CD14-positive monocyte (primary cell): ENCODE results near the gene ITGB1. TPM values are rescaled to one million over a fixed set of nuclear protein-coding genes. Genes with fewer than 3 reads are reported as not detected.

ENCODE experiments used
- DNase-seq, 3 donors: peaks; one replicate each; pipeline ENCODE4 v3.0.0-alpha.2; 2011 to 2022
- H2AFZ ChIP-seq: 2 replicates; pipeline ENCODE4 v1.6.0; 2012; ENCODE audit warnings: mild to moderate bottlenecking, low read depth, low read length, inconsistent platforms; ENCODE audit not compliant: insufficient read depth, poor library complexity, severe bottlenecking
- H3K27ac ChIP-seq, 2 donors: 1 replicate in 1 of 2; 2 replicates in 1 of 2; pipeline ENCODE4 v1.5.1; 2012 to 2013; ENCODE audit warnings: low read length in 2 of 2, control low read depth in 1 of 2, inconsistent platforms in 1 of 2, low read depth in 1 of 2, mild to moderate bottlenecking in 1 of 2
- H3K27me3 ChIP-seq, 2 donors: one replicate each; pipeline versions ENCODE4 v1.6.0 to v1.6.1; 2011 to 2013; ENCODE audit warnings: low read length in 2 of 2; ENCODE audit not compliant: control insufficient read depth in 2 of 2, insufficient read depth in 2 of 2
- H3K36me3 ChIP-seq, 2 donors: replicated peaks in 1 of 2; 1 replicate in 1 of 2; 2 replicates in 1 of 2; pipeline versions ENCODE4 v1.5.1 to v1.6.1; 2012 to 2013; ENCODE audit warnings: low read length in 2 of 2, control low read depth in 1 of 2, inconsistent platforms in 1 of 2, mild to moderate bottlenecking in 1 of 2; ENCODE audit not compliant: insufficient read depth in 2 of 2, control insufficient read depth in 1 of 2
- H3K4me1 ChIP-seq, 2 donors: 1 replicate in 1 of 2; 2 replicates in 1 of 2; pipeline versions ENCODE4 v1.5.1 to v1.6.1; 2012 to 2013; ENCODE audit warnings: low read length in 2 of 2, control low read depth in 1 of 2, inconsistent platforms in 1 of 2, mild to moderate bottlenecking in 1 of 2, moderate library complexity in 1 of 2; ENCODE audit not compliant: insufficient read depth in 2 of 2, control insufficient read depth in 1 of 2
- H3K4me2 ChIP-seq: replicated peaks from 2 replicates; pipeline ENCODE3; 2012; ENCODE audit warnings: low read length, moderate library complexity, mild to moderate bottlenecking; ENCODE audit not compliant: poor library complexity, severe bottlenecking; ENCODE audit errors: extremely low read depth
- H3K4me3 ChIP-seq, 3 experiments: fragments of 200-600 bp in 1 of 3; sonication (generic) in 1 of 3; replicated peaks in 1 of 3; 1 replicate in 2 of 3; 2 replicates in 1 of 3; pipeline ENCODE4 v1.5.1; 2011 to 2013; ENCODE audit warnings: low read length in 3 of 3, mild to moderate bottlenecking in 3 of 3, control low read depth in 2 of 3, low read depth in 2 of 3, inconsistent platforms in 1 of 3, moderate library complexity in 1 of 3
- H3K79me2 ChIP-seq: 2 replicates; pipeline ENCODE4 v1.6.0; 2012; ENCODE audit warnings: mild to moderate bottlenecking, control low read depth, inconsistent platforms, low read length, moderate library complexity; ENCODE audit not compliant: insufficient read depth
- H3K9ac ChIP-seq: 2 replicates; pipeline ENCODE4 v1.6.0; 2017; ENCODE audit warnings: low read length, mild to moderate bottlenecking; ENCODE audit not compliant: insufficient read depth, poor library complexity, severe bottlenecking
- H3K9me3 ChIP-seq, 2 donors: replicated peaks in 1 of 2; 1 replicate in 1 of 2; 2 replicates in 1 of 2; pipeline versions ENCODE4 v1.5.1 to v1.6.1; 2012 to 2013; ENCODE audit warnings: low read length in 2 of 2, control low read depth in 1 of 2; ENCODE audit not compliant: control insufficient read depth in 1 of 2, insufficient read depth in 1 of 2
- H4K20me1 ChIP-seq: 2 replicates; pipeline ENCODE4 v1.6.0; 2012; ENCODE audit warnings: mild to moderate bottlenecking, low read length, control low read depth, moderate library complexity; ENCODE audit not compliant: insufficient read depth
- H3K27ac Mint-ChIP-seq, 7 donors: one replicate each; pipeline ENCODE4 v1.8.0; 2020; ENCODE audit warnings: mild to moderate bottlenecking in 7 of 7, mixed read lengths in 7 of 7, moderate library complexity in 6 of 7, inconsistent platforms in 2 of 7
- H3K27me3 Mint-ChIP-seq, 3 donors: one replicate each; pipeline ENCODE4 v1.8.0; 2021 to 2022; ENCODE audit warnings: low read depth in 3 of 3, mild to moderate bottlenecking in 3 of 3, mixed read lengths in 3 of 3, moderate library complexity in 3 of 3, inconsistent platforms in 1 of 3
- H3K36me3 Mint-ChIP-seq, 2 donors: one replicate each; pipeline ENCODE4 v1.8.0; 2020; ENCODE audit warnings: mixed read lengths in 2 of 2, inconsistent platforms in 1 of 2, mild to moderate bottlenecking in 1 of 2
- H3K4me1 Mint-ChIP-seq: one replicate; pipeline ENCODE4 v1.8.0; 2020; ENCODE audit warnings: mild to moderate bottlenecking, mixed read lengths
- H3K4me3 Mint-ChIP-seq, 2 donors: one replicate each; pipeline ENCODE4 v1.8.0; 2020; ENCODE audit warnings: mild to moderate bottlenecking in 2 of 2, mixed read lengths in 2 of 2, moderate library complexity in 1 of 2
- H3K9me3 Mint-ChIP-seq, 7 donors: one replicate each; pipeline ENCODE4 v1.8.0; 2020 to 2022; ENCODE audit warnings: mixed read lengths in 7 of 7, mild to moderate bottlenecking in 6 of 7, moderate library complexity in 6 of 7, inconsistent platforms in 2 of 7
- CTCF ChIP-seq: fragments of 200-600 bp; IDR thresholded peaks from one replicate; pipeline ENCODE4 v1.8.0; 2022; ENCODE audit warnings: antibody characterized with exemption, mild to moderate bottlenecking
- WGBS: methylation state at CpG from one replicate; pipeline ENCODE4 v1.1.5; 2013; ENCODE audit warnings: missing lambda C conversion rate; ENCODE audit not compliant: insufficient coverage; 5-methylcytosine and 5-hydroxymethylcytosine counted together
- intact Hi-C, 2 donors: fragments of 100-400 bp; cut with micrococcal nuclease; formaldehyde crosslinking; loops; one replicate each; pipeline versions ENCODE4 v1.15.0 to v1.15.1; 2023
- polyA plus RNA-seq, 3 donors: library from polyadenylated mRNA; depleted of rRNA in 1 of 3; unstranded in 2 of 3; stranded (reverse) in 1 of 3; fragments of 300-500 nt in 2 of 3; fragments of >200 nt in 1 of 3; fragmentation: Illumina TruSeq in 2 of 3; gene quantifications; 1 replicate in 2 of 3; 2 replicates in 1 of 3; pipeline ENCODE4 v1.2.3, GENCODE V29; 2012 to 2021

ITGB1 gene
- polyA plus RNA-seq, 3 donors: 58.2 to 157 (median 127) TPM

- intact Hi-C loops: no loop called here
- Histone ChIP-seq H3K9ac (no peak overlapping the region), H3K4me3 (no peak overlapping the region), H2AFZ (no peak overlapping the region), H3K27ac (no peak overlapping the region), H3K27me3 (no peaks in the 10 kb centered on the region), H3K9me3 (no peaks in the 10 kb centered on the region), H4K20me1 (no peaks in the 10 kb centered on the region), H3K36me3 (peaks cover 8 to 38% of the 10 kb centered on the region in 2 donors), H3K79me2 (no peaks in the 10 kb centered on the region), H3K4me2 (no peak overlapping the region), H3K4me1 (no peaks in the 10 kb centered on the region)
- Mint-ChIP-seq H3K27me3 (peaks cover 2 to 3% (median 2%) of the 10 kb centered on the region in 3 donors), H3K9me3 (no peaks in the 10 kb centered on the region), H3K36me3 (peaks cover 35 to 38% of the 10 kb centered on the region in 2 donors), H3K4me3 (no peak overlapping the region), H3K27ac (no peak overlapping the region), H3K4me1 (peaks cover 1% of the 10 kb centered on the region)
- TF ChIP-seq CTCF: no peak
- no peak for DNase-seq
- WGBS: no CpG with 5 or more reads among the region's 2 CpGs
Measured at GRCh38 chr10:32893916-32894664, 63.9 kb downstream of the ITGB1 start.

DNA sequence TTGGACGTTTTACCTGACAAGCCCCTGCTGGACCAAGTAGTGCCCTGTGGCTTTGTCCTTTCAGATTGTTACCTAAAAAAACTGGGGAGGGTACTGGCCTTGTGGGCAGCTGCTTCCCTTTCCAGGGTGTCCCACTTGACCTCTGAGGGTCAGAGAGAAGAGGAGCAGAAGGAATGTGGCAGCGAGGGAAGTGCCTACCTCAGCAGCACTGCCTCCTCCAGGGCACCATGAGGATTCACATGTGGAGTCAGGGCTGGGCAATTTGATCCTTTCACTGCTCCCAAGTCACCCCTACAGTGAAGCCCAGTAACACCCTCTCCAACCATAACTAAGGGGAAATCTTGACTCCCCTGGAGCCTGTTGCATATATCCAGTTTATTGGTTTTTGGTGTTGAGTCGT, 64.6 kb downstream of the ITGB1 start:
- H3K27me3 ChIP-seq: no peaks in the 10 kb centered on the region
- H3K27ac Mint-ChIP-seq: no peak overlapping the region
- no peak overlapping the region for H3K4me3 ChIP-seq
- H3K36me3 ChIP-seq: peaks cover 5 to 31% of the 10 kb centered on the region in 2 donors
- intact Hi-C loops: no loop called here
- no peak for TF ChIP-seq CTCF
- DNase-seq: peak in 1 of 3 donors; percentile 10
- H2AFZ ChIP-seq: no peak overlapping the region
- H3K9me3 ChIP-seq: no peaks in the 10 kb centered on the region
- no peaks in the 10 kb centered on the region for H3K79me2 ChIP-seq
- no peak overlapping the region for H3K9ac ChIP-seq
- H3K4me1 Mint-ChIP-seq: peaks cover 1% of the 10 kb centered on the region
- H3K4me2 ChIP-seq: no peak overlapping the region
- H4K20me1 ChIP-seq: no peaks in the 10 kb centered on the region
- H3K4me3 Mint-ChIP-seq: no peak overlapping the region
- no peaks in the 10 kb centered on the region for H3K9me3 Mint-ChIP-seq
- WGBS: 80% methylated on average over 1 of the region's 3 CpGs
- H3K27ac ChIP-seq: no peak overlapping the region
- H3K4me1 ChIP-seq: no peaks in the 10 kb centered on the region
- H3K27me3 Mint-ChIP-seq: peaks cover 2 to 3% (median 2%) of the 10 kb centered on the region in 3 donors
- H3K36me3 Mint-ChIP-seq: peaks cover 28 to 32% of the 10 kb centered on the region in 2 donors
